ENCODE data around the gene CDK14.

DNA sequence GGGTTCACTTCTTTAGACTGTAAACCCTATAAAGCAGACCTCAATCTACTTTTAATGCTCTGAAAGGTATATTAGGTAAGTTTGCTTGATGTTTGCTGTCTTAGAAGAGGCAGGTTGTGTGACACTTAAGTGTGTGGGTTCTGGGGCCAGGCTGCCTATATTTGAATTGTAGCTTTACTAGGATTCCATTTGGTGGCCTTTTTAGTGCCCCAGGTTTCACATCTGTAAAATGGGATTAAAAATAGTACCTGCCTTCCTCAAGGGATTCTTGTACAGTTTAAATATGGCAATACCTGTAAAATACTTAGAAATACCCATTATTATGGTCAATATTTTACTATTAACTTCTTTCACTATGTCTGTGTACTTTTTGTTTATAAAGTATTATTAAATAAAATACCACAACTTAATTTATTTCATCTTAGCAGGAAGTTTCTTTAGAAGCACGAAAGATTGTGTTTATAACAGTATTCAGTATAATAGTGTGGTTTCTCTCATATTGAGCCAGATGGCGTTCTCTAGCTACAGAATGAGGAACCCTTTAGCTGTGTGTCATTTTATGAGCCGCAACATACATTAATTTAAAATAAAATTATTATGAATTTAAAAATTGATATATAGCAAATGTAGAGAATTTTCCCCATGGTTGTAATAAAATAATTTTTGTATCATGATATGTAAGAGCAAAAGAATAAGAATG, 94.2 kb downstream of the CDK14 start:
- TF ChIP-seq, protein P1, sequence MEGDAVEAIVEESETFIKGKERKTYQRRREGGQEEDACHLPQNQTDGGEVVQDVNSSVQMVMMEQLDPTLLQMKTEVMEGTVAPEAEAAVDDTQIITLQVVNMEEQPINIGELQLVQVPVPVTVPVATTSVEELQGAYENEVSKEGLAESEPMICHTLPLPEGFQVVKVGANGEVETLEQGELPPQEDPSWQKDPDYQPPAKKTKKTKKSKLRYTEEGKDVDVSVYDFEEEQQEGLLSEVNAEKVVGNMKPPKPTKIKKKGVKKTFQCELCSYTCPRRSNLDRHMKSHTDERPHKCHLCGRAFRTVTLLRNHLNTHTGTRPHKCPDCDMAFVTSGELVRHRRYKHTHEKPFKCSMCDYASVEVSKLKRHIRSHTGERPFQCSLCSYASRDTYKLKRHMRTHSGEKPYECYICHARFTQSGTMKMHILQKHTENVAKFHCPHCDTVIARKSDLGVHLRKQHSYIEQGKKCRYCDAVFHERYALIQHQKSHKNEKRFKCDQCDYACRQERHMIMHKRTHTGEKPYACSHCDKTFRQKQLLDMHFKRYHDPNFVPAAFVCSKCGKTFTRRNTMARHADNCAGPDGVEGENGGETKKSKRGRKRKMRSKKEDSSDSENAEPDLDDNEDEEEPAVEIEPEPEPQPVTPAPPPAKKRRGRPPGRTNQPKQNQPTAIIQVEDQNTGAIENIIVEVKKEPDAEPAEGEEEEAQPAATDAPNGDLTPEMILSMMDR (IDR thresholded peaks at IDR 0.05), result no peak
- no peak for TF ChIP-seq POLR2A (IDR thresholded peaks at IDR 0.05)
- no peak for TF ChIP-seq EP300 (IDR thresholded peaks at IDR 0.05)

Data from ovary (tissue), 3 donors.